AG08395 (cell line): ENCODE results near the gene LRRC27.
"Not testable (repeated sequence)": the region's sequence is repeated elsewhere in the genome, so short reads cannot be mapped to it uniquely, and the experiment has no call there.

Source experiments
- DNase-seq: peaks from one replicate; pipeline ENCODE4 v3.0.0; 2012; ENCODE audit warnings: mixed read lengths, low spot score

Gene LRRC27

DNA sequence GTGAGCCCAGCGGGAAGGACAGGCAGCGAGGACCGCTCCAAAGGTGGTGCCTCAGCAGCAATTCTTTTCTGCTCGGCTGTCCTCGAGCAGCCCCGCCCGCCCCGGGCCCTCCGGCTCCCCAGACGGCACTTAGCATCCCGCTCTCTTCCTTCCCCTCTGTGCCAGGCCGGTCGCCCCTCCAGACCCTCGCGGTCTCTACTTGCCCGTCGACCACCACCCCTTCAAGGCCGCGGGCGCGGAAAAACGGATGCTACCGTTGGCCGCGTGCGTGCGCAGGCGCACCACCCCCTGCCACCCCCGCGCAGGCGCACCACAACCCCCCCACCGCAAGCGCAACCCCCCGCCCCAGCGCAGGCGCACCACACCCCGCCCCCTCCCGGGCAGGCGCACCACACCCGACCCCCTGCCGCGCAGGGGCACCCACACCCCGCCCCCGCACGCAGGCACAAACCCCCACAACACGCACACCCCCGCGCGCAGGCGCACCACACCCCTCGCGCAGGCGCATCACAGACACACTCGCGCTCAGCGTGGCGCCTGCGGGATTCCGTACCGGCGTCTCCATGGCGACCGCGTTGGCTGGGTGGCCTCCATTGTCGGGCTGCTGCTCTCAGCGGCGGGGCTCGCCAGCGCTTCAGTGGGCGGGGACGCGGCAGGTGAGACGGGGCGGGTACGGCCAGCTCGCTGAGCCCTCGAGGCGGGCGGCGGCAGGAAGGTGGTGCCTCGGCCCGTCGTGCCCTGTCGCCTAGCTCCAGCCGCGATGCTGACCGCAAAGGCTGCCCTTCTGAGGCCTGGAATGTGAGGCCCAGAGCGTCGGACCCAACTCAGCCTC is at the start of gene LRRC27:
Gene LRRC27 (plus strand): TSS at position 593 of the 832 bp plus-strand sequence. CDS start 1,332 bp downstream, outside the sequence.
- DNase-seq, result peak; percentile 100

- no peak for DNase-seq
Observed at GRCh38 chr10:132282667-132283603, 49.1 kb upstream of the LRRC27 start.

- no peak for DNase-seq
Observed at GRCh38 chr10:132283604-132284382, 48.2 kb upstream of the LRRC27 start.

DNA sequence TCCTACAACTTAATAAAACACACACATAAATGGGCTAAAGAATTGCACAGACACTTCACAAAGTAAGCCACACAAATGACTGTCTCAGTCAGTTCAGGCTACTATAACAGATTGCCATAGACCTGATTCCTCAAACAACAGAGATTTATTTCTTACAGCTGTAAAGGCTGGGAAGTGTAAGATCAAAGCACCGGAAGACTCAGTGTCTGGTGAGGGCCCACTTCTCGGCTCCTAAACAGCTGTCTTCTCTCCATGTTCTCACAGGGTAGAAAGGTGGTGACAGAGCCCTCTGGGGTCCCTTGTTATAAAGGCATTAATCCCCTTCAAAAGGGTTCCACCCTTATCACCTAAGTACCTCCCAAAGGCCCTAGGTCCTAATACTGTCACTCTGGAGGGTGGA is 42.6 kb upstream of the LRRC27 start:
- DNase-seq, result no peak

DNA sequence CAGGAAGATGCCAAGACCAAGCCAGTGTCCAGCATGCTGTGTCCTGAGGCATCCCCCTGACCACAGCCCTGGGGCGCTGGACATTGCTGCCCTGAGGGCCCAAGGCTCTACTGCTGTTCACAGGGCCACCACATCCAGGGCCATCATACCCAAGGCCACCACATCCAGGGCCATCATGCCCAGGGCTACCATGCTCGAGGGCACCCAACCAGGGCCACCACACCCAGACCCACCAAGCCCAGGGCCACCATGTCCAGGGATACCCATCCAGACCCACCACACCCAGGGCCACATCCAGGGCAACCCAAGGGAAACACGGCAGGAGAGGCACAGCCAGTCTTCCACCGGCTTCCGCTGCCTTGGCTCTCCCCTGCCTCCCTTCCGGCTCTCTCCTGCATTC is 41.4 kb upstream of the LRRC27 start:
- DNase-seq, result no peak

- DNase-seq, result no peak
Observed at GRCh38 chr10:132291826-132292225, 40.2 kb upstream of the LRRC27 start.

- no peak for DNase-seq
Observed at GRCh38 chr10:132292287-132293200, 39.4 kb upstream of the LRRC27 start.

DNA sequence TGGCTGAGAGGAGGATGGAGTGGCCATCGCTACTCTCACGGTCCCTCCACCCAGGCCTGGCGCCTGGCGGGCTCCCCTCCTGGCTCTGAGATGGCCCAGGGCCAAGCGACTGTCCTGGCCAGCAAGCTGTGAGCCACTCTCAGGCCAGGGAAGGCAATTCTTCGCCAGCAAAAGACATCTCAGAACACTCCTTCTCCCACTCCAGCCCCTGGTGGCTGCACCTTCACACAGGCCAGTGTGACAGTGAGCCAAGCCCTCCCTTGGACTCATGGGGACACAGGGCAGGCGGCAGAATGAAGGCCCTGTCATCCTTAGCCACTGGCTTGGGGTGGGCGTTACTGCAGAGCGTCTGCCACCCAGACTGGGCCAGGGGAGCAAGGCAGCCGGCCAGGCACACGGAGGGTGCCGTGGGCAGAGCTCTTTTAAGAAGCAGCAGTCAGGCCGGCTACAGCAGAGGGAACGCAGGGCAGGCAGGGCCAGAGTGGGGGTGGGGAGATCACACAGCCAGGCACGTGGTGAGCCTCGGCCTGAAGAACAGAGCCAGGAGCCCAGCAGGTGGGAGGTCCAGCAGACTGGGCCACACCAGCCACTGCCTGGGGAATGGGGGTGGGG is 38.7 kb upstream of the LRRC27 start:
- no peak for DNase-seq

- DNase-seq, result no peak
Observed at GRCh38 chr10:132293813-132294520, 38.0 kb upstream of the LRRC27 start.

DNA sequence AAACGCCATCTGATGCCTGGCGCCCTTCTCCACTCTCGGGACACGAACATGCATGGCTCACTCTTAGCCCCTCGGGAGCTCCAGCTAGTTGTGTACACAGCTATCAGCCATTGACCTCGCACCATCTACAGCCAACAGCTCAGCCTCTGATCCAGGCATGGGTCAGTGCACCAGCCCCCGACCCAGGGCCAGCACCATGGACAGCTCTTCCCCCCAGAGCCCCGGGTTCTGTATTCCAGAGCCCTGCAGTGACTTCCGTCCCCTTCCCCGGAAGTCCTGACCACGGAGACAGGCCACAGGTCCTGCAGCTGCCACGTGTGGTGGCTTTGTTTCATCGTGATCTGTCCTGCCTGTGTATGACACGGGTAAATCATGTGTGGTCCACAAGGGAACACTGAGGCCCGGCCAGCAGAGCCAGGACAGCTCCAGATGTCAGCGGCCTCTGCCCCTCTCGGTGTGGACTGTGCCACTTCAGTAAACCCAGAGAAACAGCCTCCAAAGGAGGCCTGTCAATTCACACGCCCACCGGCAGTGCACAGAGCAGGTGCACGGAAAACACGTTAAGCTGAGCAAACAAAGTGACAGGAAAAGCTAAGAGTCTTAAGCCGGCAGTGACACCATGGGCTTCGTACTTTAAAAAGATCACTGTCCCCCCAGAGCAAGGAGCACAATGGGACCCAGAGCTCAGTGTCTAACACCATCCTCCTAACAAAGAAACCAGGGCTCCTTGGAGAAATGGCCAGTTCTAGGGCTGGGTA is 37.3 kb upstream of the LRRC27 start:
- no peak for DNase-seq

GRCh38 chr10:132295481-132295880 is 36.5 kb upstream of the LRRC27 start:
- not testable (repeated sequence) for DNase-seq

DNA sequence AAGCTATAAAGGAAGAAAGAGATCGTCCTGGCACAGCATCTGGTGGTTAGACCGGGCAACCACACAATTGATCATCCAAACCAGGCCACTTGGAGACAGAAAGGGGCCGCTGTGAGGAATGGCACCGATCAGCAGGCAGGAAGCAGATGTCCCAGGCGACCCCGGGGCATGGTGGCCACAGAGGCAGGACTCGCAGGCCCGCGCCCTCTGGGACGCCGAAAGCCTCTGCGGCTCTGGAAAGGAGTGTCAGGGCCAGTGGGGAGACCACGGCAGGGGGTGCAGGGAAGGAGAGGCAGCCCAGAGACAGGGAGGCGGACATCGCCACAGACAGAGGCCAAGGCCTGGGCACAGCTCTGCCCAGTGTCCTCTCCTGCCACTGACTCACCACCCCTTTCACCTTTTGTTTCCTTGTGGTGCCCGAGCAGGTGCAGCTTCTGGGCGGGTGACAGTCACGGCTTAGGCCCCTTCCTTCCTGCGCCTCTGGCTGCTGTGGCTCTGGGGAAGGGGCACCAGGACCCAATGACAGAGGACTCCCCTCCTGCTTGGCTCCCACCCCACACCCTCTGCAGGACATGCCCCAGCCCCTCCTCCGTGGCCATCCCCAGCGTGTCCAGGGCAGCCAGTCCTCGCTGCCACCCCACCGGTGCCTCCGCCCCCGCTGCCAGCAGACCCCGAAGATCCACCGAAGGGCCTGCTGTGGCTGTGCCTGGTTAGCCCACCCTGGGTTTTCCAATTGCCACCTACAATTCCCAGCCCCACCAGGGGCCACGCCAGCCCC is 35.1 kb upstream of the LRRC27 start:
- DNase-seq, result no peak

GRCh38 chr10:132297526-132297925 is 34.5 kb upstream of the LRRC27 start:
- no peak for DNase-seq

DNA sequence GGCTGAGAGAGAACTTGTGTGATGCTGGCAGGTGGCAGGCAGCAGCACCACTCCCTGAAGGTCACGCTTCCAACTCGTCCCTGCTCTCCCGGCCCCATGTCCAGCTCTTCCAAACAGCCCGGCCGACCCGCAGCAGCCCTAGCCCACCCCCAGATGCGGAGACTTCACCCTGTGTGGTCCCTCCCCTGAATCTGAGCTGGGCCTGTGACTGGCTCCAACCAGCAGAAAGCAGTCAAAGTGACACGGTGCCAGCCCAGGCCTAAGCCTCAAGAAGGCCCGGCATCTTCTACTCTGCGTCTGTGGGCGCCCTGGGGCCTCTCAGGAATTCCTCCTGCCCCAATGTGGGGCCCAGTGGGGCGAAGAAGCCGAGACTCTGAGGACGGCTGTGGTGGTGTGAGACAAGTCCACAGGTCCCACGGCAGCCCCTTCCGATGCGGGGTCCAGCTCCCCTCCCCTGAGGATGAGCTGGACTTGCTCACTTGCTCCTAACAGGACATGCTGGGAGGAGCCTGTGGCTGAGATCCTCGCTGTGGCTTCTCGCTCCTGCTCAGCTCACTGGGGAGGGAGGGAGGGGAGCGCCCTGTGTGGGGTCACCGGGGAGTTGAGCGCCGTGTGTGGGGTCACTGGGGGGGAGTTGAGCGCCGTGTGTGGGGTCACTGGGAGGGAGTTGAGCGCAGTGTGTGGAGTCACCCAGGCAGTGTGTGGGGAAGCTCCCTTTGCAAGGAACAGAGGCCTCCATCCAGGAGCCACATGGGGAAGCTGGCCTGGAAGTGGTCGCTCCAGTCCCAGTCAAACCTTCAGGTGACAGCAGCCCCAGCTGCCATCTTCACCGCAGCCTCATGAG is 33.7 kb upstream of the LRRC27 start:
- DNase-seq, result no peak

DNA sequence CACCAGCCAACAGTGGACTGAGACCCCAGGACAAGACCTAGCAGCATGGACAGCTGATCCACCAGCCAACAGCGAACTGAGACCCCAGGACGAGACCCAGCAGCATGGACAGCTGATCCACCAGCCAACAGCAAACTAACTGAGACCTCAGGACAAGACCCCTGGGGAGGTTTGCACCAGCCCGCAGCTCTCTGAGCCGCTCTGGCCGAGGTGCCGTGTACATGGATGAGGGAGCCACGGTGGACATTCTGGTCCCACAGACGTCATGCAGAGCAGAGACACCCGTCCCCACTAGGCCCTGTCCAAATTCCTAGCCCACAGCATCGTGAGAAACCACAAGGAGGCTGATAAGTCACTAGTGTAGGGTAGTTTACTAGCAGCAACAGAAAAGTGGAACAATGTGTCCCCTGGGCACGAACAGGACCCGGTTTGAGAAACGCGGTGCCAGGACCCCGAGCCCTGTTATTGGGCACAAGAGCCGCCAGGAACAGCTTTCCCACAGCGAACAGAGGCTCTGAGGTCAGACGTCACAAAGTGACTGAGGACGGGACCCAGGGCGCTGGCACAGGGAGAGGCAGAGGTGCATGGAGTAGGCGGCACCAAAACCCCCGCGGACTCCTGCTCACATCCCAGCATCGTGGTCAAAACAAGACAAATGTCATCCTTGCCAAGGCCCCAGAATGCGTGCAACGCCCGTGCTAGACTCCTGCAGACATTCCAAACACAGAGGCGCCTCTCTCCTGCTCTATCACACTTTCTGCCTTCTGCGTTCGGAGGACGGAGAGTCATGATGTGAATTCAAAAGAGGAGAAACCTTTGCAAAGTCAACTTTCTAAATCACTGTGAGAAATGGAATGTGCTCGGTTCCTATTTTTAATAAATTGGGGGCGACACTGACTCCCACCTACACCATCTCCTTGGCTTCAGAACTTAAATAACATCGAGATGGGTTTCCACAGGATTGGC is 32.3 kb upstream of the LRRC27 start:
- DNase-seq, result no peak

GRCh38 chr10:132300582-132300981 is 31.4 kb upstream of the LRRC27 start:
- DNase-seq, result no peak
